ENCODE measurements around the gene RRBP1.

The RRBP1 gene

GRCh38 chr20:17631576-17632319, 50.3 kb downstream of the RRBP1 start:
- DNase-seq, result no peak

DNA sequence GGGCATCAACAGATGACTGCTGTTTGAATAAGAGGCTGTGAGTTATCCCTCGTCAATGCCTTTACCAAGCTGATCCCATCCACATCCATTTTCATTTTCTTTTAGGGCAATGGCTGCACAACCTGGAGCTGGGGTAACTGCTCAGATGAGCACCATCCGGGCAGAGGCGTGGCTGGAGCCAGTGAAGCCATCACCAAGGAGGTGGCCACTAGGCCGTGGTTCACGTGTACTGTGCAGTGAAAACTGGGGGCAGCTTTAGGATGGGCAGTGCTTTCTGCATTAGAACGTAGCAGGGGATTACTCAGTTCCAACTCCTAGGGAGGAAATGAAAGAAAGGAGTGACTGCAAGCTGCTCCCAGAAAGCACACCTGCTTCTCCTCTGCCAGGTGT, 51.2 kb downstream of the RRBP1 start:
- DNase-seq, result no peak

- no peak for DNase-seq
Measured at GRCh38 chr20:17630151-17630805, 51.8 kb downstream of the RRBP1 start.

- DNase-seq, result no peak
Measured at GRCh38 chr20:17629678-17630089, 52.4 kb downstream of the RRBP1 start.

- no peak for DNase-seq
Measured at GRCh38 chr20:17629025-17629424, 53.0 kb downstream of the RRBP1 start.

DNA sequence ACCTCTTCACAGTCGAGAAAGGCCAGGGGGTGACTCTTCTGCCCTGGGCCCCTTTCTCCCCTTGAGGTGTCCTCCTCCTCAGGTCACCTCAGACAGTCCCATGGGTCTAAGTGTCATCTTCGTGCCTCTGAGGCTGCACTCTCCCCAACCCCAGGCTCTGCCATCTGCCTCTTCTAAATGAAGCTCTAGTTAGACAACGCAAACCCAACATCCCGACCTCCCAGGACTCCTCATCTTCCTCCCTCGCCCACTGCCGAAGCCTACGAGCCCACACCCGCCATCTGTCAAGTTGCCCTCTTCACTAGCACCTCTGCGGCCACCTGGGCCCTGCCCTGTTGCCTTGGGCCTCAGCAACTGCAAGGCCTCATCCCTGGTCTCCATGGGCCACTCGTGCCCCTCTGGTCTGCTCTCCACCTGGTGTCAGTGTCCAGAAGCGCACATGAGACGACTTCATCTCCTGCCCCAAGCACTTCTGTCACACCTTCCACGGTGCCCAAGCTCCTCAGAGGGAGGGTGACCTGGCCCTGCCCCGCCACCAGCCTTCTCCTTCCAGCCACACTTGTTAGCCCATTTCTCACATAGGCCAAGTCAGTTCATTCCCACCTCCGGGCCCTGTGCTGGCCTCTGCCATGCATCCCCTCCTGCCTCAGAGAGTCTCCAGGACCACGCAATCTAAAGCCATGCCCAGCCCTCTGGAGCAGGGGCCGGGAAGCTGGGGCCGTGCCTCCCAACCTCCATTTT, 53.8 kb downstream of the RRBP1 start:
- DNase-seq, result no peak

DNA sequence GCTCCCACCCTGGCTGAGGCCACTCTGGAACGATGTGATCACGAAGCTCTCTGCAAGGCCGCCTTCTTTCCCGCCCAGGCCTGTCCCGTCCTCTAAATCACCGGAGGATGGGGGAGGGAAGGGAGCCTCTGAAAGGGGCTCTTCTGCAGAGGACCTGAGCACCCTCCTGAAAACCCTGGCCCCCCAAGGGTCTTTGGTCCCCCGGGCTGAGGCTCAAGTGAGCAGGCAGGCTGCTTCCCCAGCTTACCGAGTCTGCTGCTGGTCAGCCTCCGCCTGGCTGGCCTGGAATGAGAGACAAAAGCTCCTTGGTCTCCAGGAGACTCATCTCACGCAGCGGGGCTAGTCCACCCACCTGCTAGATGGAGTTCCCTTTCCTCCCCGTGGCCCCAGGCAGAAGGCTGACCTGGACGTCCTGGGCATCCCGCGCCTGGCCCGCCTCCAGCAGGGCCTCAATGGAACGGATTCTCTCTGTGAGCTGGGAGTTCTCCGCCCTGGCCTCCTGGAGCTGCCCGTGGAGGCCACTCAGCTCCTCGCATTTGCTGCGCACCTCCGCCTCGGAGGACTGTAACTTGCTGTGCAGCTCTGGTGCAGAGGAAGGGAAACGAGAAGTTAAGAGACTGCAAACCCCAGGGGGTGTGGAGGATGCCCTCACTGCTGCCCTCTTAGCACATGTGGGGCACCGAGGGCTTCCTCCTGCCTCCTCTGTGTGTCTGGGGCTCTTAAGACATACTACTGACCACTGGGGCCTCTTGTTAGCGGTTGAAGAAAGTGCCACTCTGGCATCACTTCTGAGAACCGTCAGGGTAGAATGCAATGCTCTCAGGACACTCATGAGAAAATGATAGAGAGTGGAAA, 54.7 kb downstream of the RRBP1 start:
- no peak for DNase-seq

- no peak for DNase-seq
Measured at GRCh38 chr20:17626217-17627007, 55.6 kb downstream of the RRBP1 start.

- DNase-seq, result no peak
Measured at GRCh38 chr20:17625246-17626051, 56.6 kb downstream of the RRBP1 start.

GRCh38 chr20:17624551-17625245, 57.3 kb downstream of the RRBP1 start:
- no peak for DNase-seq

GRCh38 chr20:17624070-17624469, 58.0 kb downstream of the RRBP1 start:
- no peak for DNase-seq

- DNase-seq, result no peak
Measured at GRCh38 chr20:17622851-17623508, 59.1 kb downstream of the RRBP1 start.

DNA sequence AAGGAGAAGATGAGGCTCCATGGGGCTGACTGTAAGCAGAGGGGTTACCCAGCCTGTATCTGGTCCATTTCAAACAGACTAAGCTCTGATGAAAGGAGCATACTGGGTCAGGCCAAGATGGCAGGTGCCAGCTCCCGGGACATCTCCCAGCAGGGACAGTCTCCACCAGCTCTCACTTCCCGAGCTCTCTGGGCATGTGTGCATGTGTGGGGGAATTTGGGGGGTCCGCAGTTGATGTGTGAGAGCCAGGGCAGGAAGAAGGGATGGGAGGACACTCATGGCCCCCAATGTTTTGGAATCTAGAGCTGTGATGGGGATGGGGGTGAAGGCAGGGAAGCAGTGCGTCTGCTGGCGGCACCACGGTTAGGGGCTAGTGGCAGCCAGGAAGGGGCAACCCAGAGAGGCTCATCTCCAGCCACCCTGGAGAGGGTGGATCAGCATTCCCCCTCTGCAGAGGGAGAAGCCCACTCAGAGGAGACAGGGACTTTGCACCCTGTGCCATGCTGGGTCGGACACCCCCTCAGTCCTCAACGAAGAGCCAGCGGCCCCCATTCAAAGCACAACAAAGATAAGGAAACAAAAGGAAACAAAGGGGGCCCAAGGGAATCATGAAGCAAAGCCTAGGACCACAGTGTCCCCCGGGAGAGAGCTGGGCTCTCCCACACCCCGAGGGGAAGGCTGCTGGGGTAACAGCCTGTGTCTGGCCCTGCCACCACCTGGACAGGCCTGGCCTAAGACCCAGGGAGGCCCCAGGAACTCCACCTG, 59.8 kb downstream of the RRBP1 start:
- no peak for DNase-seq

DNA sequence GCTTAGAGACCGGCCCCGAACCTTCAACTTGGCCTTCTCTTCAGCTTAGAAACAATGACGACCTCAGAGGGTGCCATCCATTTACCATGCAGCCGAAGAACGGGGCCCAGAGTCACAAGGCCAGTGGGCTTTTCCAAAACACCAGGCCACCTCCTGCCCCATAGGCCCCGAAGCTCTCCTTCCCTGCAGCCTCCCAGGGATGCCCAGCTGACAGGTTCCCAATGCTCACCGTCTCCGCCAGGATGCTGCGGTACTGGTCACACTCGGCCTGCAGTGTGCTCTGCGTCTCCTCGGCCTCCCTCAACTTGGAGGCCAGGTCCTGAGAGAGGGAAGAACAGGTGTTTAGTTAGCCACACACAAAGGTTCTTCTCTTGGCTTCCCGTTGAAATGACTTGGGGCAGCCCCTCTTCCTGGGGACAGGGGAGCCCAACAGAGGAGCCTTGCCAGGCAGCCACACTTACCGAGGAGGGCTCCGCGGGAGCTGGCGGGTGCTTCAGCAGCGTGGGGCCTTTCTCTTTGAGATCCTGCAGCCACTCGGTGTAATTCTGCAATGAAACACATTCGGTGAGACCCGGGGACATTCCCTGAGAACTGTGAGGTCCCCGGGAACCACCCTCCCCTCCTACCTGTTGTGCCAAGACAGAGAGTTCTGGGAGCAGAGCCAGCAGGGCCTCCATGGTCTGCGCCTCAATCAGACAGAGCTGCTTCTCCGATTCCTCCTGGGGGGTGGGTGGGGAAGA, 60.6 kb downstream of the RRBP1 start:
- no peak for DNase-seq

- DNase-seq, result no peak
Measured at GRCh38 chr20:17620371-17621228, 61.4 kb downstream of the RRBP1 start.

- no peak for DNase-seq
Measured at GRCh38 chr20:17619351-17620093, 62.5 kb downstream of the RRBP1 start.

DNA sequence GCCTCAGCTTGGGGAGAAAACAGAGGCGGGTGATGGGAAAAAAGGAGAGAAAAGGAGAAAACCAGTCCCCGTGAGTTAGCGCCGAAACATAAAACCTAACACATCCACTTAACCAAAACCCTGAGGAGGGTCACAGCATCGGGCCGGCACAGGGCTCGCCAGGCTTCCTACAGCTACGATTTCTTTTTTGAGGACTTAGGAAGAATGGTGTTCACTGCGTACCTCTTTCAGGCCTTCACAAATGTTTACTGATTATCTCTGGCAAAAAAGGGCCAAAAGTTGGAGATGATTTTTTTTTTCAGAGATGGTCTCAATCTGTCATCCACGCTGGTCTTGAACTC, 63.4 kb downstream of the RRBP1 start:
- DNase-seq, result no peak

Measured in NCI-H1048 (cell line).